Measurements from ENCODE around the gene TMEM255B. TPM values are rescaled to one million over a fixed set of nuclear protein-coding genes. Genes with fewer than 3 reads are reported as not detected.

The TMEM255B gene
- total RNA-seq, 1 experiment from 2014 or later = 2.8 TPM

DNA sequence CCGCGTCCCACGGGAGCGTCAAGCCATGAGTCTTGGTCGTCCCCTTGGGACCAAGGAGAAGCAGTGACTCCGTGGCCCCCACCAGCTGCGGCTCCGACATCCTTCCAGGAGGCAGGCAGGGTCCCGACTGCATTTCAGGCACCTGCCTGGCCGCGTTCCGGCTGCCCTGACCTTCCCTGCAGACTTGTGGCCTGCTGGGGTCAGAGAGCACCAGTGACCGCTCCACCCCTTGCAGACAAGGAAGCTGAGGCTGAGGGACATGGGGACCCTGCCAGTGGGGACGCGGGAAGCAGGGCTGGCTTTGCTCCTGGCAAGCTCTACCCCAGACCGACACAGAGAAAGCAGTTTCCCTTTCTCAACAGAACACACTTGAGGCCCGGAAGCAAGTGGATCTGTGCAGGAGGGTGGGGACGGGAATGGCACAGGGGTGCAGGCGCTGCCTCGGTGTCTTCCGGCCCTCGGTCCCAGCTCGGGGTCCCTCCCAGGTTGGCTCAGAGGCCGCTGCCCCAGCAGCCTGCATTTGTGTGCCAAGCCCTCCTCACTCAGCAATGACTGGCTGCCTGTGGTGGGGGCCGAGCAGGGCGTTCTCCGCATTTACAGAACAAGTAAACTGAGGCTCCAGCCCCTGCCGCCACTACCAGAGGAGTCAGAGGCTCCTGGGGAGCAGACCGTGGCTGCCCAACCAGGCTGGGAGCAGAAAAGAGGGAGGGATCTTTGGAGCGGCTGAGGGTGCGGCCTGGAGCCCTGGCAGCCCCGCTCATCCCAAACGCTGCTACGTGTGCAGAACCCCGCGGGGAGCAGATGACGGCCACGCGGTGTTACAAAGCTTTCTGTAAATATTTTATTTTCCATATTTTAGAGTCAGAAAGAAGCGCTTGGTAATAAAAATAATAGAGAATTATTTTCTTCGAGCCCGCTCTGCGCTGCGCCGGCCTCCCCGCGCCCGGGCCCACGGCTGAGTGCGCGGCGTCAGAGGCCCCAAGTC is 61.0 kb downstream of the TMEM255B start:
- Histone ChIP-seq H2BK5ac (ENCODE audit: insufficient read length, low read length) (no peak overlapping the region), H2BK15ac (ENCODE audit: low read depth, low read length) (no peak overlapping the region), H2BK120ac (ENCODE audit: low read depth, low read length, poor library complexity, severe bottlenecking) (no peak overlapping the region), H3K79me1 (ENCODE audit: insufficient read depth, low read depth, low read length, poor library complexity, severe bottlenecking) (no peaks in the 10 kb centered on the region), H2BK12ac (ENCODE audit: insufficient read length, low read depth, low read length) (no peak overlapping the region), H2AK5ac (ENCODE audit: insufficient read length, low read length) (no peak overlapping the region), H3K79me2 (ENCODE audit: insufficient read depth, low read length) (no peaks in the 10 kb centered on the region), H3T11ph (ENCODE audit: low read length) (no peak overlapping the region), H2BK20ac (ENCODE audit: low read depth, low read length, poor library complexity, severe bottlenecking) (no peak overlapping the region), H4K91ac (ENCODE audit: insufficient read length, low read depth, low read length) (no peak overlapping the region), H3K23me2 (ENCODE audit: insufficient read length, low read depth, low read length, poor library complexity, severe bottlenecking) (no peaks in the 10 kb centered on the region), H3K9me3 (ENCODE audit: control insufficient read depth, low read depth, low read length) (no peaks in the 10 kb centered on the region), H2AFZ (ENCODE audit: low read length) (no peak overlapping the region), H3K56ac (ENCODE audit: insufficient read length, low read depth, low read length) (no peak overlapping the region), H3K4ac (ENCODE audit: low read depth, low read length) (no peak overlapping the region), H4K20me1 (ENCODE audit: control insufficient read depth, insufficient read depth, insufficient read length) (no peaks in the 10 kb centered on the region), H3K14ac (ENCODE audit: insufficient read depth, low read length) (peak overlapping the region; percentile 13; the same call in 1 of the 2 replicates), H3K23ac (ENCODE audit: insufficient read length, low read depth, low read length) (no peak overlapping the region), H3K27ac (ENCODE audit: insufficient read length, low read depth, low read length) (no peak overlapping the region), H3K4me2 (ENCODE audit: insufficient read depth, insufficient read length, low read length) (no peak overlapping the region), H4K8ac (replicated peaks; ENCODE audit: insufficient read length, low read depth, low read length) (peak overlapping the region; percentile 34), H3K27me3 (ENCODE audit: insufficient read depth, low read length) (no peaks in the 10 kb centered on the region), H3K9ac (ENCODE audit: extremely low read depth, insufficient read length, low read length) (no peak overlapping the region), H3K18ac (ENCODE audit: insufficient read length, low read depth, low read length) (no peak overlapping the region), H4K5ac (ENCODE audit: insufficient read length, low read depth, low read length) (no peak overlapping the region), H3K4me1 (ENCODE audit: insufficient read depth, low read length) (no peaks in the 10 kb centered on the region)
- H3K9me3 Mint-ChIP-seq = peaks cover 0 to 2% of the 10 kb centered on the region in 2 experiments; a peak in 1 of 5 replicates
- no peaks in the 10 kb centered on the region for H3K27me3 Mint-ChIP-seq (ENCODE audit: low read depth)
- no CpG with 5 or more reads among the region's 52 CpGs for WGBS (ENCODE audit: extremely low coverage, insufficient read length, low lambda C conversion rate)
- DNase-seq = no peak
- H3K4me3 Mint-ChIP-seq = no peak overlapping the region
- H3K36me3 Mint-ChIP-seq (ENCODE audit: insufficient read depth in 1 of 3, low read depth in 3 of 3) = peaks cover 3 to 22% (median 17%) of the 10 kb centered on the region in 3 experiments; a peak in 6 of 7 replicates
- TF ChIP-seq, protein P1, sequence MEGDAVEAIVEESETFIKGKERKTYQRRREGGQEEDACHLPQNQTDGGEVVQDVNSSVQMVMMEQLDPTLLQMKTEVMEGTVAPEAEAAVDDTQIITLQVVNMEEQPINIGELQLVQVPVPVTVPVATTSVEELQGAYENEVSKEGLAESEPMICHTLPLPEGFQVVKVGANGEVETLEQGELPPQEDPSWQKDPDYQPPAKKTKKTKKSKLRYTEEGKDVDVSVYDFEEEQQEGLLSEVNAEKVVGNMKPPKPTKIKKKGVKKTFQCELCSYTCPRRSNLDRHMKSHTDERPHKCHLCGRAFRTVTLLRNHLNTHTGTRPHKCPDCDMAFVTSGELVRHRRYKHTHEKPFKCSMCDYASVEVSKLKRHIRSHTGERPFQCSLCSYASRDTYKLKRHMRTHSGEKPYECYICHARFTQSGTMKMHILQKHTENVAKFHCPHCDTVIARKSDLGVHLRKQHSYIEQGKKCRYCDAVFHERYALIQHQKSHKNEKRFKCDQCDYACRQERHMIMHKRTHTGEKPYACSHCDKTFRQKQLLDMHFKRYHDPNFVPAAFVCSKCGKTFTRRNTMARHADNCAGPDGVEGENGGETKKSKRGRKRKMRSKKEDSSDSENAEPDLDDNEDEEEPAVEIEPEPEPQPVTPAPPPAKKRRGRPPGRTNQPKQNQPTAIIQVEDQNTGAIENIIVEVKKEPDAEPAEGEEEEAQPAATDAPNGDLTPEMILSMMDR (conservative IDR thresholded peaks at IDR 0.05) = no peak
- H3K27ac Mint-ChIP-seq = no peak overlapping the region
- H3K4me1 Mint-ChIP-seq = peaks cover 3 to 8% of the 10 kb centered on the region in 2 experiments; a peak in 3 of 4 replicates

Data from H9 (cell line).